ENCODE data around the gene GTF2I.
"Not testable (repeated sequence)": the region's sequence is repeated elsewhere in the genome, so short reads cannot be mapped to it uniquely, and the experiment has no call there.

GTF2I gene

DNA sequence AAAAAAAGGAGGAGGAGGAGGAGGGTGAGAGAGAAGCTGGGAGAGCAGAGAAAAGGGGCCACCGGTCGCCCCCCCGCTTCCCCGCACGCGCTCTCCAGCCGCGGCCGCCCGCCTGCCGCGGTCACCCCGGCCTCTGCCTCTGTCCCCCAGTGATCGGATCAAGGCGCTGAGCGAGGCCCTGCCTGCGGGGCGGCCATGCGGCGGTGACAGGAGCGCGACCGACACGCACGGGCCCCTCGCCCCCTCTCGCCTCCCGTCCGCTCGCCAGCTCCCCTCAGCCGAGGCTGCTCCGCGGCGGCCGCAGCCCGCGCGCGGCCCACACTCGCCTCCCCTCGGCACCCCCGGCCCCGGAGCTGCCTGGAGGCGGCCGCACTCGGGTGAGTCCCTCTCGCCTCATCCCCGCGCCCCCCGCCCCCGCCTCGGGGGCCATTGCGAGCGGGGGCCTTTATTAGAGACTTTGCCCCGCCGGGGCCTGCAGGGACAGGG is at the start of gene GTF2I:
GTF2I (plus strand) TSS at position 27 of the 486 bp plus-strand sequence. CDS start 31,411 bp downstream, outside the sequence.
- DNase-seq = no peak

DNA sequence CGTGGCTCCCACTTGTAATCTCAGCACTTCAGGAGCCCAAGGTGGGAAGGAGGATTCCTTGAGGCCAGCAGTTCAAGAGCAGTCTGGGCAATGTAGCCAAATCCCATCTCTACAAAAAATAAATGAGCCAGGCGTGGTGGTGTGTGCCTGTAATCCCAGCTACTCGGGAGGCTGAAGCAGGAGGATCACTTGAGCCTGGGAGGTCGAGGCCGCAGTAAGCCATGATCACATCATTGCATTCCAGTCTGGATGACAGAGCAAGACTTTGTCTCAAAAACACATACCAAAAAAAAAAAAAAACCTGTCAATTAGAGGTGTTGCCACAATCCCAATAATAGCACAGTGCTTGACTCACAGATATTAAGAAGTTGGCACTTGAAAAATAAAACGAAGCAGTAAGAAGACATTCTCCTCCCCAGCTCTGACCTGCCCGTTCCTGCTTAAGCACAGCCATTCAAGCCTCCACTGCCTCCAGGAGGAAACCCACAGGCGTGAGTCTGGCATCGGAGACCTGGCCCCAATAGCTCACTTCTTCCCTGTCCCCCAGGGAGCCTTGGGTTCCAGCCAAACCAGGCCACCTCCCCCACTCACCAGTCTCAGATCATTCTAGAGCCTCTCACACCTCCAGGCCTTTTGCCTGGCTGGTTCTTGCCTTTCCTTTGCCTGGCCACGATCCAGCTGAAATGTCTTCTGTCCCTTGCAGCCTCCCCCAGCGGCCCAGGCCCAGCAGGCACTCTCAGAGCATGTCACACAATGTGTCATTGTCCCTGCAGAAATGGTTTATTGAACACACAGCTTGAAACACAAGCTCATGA is 45.3 kb upstream of the GTF2I start:
- peak; percentile 51 for DNase-seq

DNA sequence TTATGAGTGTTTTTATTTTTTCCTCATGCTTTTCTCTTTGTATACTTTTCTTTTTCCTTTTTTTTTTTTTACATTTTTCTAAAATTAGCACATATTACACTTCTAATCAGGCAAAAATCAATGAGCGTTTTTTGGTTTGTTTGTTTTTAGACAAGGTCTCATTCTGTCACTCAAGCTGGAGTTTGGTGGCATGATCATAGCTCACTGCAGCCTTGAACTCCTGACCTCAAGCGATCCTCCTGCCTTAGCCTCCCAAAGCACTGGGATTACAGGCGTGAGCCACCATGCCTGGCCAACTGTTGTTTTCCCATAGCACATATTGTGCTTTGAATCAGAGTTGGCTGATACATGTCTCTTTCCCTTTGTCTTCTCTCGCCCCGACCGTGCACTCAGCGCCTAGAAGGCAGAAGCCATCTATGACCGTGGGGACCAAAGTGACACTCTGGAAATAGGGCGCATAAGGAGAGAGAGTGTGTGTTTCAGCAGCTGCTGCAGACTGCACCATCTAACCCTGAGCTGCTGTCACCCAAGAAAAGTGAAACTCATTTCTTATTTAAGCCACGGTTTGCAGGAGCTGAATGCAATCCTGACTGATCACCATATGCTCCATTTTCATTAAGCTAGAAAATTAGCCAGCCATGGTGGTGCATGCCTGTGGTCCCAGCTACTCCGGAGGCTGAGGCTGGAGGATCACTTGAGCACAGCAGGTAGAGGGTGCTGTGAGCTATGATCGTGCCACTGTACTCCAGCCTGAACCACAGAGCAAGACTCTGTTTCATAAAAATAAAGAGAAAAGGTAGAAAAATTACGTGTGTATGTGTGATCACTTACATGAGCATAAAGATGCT is 41.4 kb upstream of the GTF2I start:
- no peak for DNase-seq

DNA sequence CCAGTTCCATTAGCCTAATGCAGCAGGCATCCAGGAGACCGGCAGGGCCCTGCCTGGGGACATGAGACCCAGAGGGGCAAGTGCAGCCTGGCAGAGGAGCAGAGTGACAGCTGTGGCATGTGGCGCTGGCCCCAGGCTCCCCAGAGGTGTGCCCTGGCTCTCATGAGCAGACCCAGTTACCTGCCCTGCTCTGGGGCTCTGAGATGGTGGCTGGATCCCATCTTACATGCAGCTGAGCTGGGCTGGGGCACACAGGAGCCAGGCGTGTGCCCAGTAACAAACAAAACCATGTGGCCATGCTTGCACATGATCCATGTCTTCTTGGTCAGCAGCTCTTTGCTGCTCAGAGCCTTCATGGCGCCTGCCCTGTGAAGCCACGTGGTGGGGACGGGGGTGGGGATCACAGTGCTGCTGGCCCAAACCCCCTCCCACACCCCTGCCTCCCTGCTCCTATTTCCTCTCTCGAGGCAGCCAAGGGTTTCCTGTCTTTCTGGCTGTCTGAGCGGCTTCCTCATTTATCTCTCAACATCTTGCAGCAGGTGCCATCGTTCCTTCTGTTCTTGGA is 40.3 kb upstream of the GTF2I start:
- DNase-seq = peak; percentile 25

DNA sequence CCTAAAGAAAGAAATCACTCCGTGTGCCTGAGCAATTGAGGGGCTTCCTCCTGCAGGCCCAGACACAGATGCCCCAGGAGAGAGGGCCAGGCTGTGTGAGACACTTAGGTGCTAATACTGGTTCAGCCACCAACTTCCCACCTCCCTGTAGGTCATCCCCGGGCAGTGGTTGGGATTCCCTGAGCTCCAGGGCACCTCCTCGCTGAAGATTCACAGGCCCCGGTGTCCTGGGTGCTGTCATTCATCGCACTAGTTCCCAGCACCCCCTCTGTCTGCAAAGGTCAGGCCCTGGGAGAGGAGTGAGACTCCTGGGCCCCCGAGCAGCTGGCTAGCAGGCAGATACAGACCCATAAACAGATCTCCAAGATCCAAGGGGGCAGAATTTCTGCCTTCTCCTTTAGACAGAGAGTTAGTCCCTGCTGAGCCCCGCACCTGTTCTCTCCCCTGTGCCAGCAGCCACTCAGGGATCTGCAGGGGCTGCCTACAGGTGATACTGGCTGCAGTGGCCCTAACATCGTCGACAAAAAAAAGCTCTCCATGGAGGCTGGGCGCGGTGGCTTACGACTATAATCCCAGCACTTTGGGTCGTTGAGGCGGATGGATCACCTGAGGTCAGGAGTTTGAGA is 38.2 kb upstream of the GTF2I start:
- no peak for DNase-seq

DNA sequence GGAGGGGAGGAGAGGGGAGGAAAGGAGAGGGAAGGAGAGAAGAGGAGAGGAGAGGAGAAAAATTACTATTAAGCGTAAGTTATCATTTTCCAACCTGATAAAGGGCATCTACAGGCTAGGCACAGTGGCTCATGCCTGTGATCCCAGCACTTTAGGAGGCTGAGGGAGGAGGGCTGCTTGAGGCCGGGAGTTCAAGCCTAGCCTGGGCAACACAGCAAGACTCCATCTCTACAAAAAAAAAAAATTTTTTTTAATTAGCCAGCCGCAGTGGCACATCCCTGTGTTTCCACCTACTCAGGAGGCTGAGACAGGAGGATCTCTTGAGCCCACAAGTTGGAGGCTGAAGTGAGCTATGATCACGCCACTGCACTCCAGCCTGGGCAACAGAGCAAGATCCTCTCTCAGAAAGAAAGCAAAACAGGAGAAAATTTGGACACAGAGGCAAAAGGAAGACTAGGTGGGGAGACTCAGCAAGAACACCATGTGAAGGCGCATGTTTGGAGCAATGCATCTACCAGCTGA is 35.2 kb upstream of the GTF2I start:
- DNase-seq = no peak

DNA sequence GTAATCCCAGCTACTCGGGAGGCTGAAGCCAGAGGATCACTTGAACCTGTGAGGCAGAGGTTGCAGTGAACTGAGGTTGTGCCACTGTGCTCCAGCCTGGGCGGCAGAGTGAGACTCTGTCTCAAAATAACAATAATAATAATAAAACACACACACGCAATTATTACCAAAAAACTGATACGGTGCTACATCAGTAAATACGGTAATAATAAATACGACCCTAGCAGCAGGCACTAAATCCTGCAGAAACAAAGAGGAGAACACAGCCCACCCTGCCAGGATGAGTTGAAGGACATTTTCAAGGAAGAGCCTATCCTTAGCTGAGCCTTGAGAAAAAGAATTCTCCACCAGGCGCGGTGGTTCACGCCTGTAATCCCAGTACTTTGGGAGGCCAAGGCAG is 34.4 kb upstream of the GTF2I start:
- DNase-seq = no peak

DNA sequence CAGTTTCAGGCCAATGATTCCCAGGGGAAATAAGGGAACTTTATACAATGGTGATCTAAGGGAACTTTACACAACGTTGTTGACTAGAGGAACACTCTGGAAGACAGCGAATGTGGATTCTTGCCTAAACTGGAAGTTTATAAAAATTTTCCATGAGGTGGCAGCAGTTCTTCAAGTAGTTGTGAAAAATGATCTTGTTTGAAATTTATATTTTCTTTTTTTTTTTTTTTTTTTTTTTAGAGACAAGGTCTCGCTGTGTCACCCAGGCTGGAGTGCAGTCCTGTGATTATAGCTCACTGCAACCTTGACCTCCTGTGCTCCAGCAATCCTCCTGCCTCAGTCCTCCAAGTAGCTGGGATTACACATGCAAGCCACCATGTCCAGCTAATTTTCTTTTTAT is 32.1 kb upstream of the GTF2I start:
- DNase-seq = peak; percentile 41

DNA sequence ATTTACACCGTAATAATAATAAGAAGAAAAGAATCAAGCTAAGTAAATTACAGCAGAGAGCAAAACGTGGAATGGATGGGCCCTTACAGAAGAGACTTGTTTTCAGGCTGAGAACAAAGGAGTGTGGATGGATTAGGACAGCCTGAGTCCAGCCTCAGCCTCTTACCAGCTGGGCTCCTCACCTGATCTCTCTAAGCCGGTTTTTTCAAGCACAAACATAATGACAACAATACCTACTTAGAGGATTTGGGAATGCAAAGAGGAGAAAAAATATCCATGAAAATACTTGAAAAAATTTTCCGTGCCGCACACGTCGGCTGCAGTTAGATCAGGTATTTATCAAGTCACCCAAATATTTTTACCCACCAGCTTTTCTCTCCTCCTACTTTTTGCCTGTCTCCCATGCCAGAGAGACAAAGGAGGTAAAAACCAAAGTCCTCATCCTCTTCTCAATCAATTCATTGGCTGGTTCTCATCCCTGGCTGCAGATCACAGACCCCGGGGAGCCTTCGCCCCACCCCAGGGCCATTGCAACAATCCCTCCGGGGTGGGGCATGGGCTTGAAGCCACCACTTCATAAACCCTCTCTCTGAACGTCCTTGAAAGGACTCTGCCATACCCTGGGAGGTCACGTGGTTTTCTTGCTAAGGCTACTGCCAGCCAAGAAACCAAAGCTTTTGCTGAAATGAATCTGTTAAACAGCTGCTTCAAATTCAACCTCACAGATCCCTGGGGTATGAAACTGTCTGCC is 29.7 kb upstream of the GTF2I start:
- peak; percentile 24 for DNase-seq

DNA sequence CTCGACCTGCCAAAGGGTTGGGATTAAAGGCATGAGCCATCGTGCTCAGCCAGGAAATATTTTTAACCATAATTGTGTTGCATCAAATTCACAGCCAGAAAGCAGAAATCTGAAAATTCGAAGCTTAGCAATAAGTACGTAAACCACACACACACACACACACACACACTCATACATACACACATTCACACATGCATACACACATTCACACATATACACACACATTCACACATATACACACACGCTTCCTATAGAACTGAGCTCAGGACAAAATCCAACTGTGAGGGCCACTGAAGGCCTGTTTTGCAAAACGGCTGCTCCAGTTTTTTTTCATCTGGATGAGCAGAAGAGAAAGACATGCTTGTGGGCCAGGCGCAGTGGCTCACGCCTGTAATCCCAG is 25.0 kb upstream of the GTF2I start:
- no peak for DNase-seq

DNA sequence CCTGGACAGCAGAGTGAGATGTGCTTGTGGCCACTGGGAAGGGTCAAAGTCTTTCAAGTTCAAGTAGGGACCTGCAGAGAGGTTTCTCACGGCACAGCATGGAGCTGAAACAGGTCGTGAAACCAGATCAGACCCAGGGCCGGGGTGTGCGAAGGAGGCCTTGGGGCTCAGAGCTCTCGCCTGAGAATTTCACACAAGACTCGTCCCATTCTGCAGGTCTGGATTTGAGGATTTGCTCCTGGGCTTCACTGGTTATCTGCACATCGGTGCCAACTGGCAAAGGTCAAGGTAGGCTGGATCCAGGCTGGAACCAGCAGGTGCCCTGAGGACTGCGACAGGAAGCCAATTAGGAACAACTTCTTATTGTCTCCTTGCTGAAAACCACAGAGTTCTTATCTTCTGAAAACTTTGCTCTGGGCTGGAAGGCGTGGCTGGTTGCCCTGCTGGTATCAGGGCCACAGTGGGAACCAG is 24.0 kb upstream of the GTF2I start:
- no peak for DNase-seq

DNA sequence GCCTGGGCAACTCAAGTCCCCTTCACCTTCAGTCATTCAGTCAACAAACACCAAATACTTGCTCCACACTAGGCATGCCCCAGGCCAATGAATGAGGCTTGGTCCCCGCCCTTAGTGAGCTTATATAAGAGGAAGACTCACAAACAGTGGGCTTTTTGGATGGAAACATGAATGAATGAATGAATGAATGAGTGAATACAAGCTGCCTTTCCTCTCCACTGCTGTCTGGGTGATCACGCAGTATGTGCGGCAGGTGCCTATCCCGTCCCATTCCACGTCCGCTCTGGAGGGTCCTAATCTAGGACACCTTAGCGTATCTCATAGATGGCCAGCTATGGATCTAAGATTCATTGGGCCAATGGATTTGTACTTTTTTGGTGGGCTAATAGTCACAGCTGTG is 19.8 kb upstream of the GTF2I start:
- no peak for DNase-seq

DNA sequence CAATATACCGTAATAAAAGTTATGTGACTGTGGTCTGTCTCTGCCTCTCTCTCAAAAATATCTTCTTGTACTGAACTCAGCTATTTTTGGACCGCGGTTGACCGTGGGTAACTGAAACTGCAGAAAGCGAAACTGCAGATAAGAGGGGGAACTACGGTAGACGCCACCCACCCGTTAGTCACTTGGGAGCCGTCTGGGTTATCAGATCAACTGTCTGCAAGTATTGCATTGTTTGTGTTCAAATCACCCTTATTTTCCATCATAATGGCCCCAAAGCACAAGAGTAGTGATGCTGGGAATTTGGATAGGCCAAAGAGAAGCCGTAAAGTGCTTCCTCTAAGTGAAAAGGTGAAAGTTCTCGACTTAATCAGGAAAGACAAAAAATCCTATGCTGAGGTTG is 7.5 kb upstream of the GTF2I start:
- peak; percentile 24 for DNase-seq

DNA sequence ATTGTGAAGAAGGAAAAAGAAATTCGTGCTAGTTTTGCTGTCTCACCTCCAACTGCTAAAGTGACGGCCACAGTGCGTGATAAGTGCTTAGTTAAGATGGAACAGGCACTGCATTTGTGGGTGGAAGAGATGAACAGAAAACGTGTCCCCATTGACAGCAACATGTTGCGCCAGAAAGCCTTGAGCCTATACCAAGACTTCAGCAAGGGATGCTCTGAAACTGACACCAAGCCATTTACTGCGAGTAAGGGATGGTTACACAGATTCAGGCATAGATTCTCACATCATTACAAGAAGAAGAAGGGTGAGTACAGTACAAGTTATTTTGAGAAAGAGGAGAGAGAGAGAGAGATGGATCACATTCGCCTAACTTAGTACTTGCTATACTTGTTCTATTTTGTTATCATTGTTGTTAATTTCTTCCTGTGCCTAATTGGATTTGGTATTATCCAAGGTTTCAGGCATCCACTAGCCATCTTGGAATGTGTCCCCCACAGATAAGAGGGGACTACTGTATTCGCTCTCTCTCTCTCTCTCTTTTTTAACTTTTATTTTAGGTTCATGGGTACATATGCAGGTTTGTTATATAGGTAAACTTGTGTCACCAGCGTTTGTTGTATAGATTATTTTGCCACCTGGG is 6.9 kb upstream of the GTF2I start:
- not testable (repeated sequence) for DNase-seq

DNA sequence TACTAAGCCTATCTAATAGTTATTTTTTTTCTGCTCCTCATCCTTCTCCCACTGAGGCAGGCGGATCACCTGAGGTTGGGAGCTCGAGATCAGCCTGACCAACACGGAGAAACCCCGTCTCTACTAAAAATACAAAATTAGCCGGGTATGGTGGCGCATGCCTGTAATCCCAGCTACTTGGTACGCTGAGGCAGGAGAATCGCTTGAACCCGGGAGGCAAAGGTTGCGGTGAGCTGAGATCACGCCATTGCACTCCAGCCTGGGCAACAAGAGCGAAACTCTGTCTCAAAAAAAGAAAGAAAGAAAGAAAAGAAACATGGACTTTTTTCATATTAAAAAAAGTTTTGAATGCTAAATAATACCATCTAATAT is 6.4 kb upstream of the GTF2I start:
- DNase-seq = not testable (repeated sequence)

DNA sequence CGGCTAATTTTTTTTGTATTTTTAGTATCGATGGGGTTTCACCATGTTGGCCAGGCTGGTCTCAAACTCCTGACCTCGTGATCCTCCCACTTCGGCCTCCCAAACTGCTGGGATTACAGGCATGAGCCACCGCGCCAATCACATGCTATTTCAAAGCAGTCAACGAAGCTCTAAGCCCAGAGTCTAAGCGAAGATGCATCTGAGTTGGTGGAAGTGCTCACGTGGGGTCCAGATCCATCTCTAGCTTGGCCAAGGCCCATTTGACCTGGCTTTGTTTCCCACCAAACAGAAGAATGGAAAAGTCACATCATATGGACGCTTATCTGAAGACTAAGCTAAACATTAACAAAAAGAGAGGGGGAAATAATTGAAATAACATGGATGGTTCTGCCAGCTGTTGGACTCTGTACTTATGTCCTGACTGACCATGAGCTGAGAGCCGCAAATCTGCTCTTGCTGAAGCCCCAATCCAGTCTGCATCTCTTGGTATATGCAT is 3.8 kb upstream of the GTF2I start:
- no peak for DNase-seq

DNA sequence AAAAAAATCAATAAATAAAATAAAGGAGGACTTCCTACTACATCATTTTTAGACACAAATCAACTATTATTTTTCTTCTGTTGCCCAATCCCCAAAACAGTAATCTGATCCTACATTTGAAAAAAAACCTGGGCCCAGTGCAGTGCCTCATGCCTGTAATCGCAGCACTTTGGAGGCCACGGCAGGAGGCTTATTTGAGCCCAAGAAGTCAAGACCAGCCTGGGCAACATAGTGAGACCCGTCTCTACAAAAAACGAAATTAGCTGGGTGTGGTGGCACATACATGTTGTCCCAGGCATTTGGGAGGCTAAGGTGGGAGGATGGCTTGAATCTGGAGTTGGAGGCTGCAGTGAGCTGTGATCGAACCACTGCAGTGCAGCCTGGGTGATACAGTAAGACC is 2.7 kb upstream of the GTF2I start:
- DNase-seq = no peak

DNA sequence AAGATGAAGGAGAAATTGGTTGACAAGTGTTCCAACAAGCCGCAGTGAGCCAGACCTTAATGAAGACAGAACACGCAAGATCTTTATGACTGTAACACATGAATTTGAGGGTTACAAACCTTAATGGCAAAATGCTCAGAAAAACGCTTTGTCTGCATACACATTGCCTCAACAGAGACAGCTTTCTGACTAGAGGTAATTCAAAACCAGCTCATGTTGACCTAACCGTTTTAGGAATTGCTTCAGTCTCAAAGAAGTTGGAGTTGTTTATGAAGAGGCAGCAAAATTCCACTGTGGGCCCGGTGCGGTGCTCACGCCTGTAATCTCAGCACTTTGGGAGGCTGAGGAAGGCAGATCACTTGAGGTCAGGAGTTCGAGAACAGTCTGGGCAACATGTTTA is 2.2 kb upstream of the GTF2I start:
- no peak for DNase-seq

DNA sequence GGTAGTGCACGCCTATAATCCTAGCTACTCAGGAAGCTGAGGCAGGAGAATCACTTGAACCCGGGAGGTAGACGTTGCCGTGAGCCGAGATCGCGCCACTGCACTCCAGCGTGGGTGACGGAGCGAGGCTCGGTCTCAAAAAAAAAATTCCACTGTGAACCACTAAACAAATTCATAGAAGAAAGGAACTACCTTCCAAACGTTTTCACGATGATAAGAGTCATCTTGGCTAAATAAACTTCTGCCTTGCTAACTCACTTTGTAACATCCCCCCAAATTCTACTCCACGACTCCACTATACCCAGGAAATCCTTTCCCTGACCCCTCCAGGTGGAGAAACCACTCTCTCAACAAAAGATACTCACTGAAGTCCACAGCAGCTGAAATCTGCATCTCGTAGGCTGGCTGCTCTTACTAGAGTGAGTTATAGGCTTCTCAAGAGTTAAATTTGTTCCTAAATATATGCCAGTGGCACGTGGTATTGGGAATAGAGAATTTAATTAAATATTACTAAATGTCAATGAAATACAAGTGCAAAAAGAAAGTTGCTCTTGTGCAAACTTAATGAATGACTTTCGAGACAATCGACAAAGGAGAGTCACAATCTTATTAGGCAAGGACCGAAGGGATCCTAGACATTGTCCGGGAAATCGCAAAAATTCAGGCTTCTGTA is 1.6 kb upstream of the GTF2I start:
- DNase-seq = no peak

DNA sequence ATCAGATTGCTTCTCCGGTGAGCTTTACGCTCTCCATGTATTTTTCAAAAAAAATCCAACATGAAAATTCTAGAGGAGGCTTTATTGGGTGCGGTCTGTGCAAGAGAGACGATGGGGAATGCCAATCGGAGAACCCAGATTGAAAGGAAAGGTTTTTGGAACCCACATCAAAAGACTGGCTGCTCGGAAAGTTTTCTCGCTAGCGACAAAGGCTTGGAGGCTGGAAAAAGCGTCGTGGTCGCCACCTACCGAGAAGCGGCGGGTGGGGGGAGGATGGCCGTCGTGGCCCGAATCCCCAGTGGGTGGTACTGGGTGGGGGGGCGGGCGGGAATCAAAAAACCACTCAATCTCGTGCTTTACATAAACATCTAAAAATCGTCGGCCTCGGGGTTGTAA is 1.1 kb upstream of the GTF2I start:
- peak; percentile 72 for DNase-seq
